Measurements from ENCODE around the gene ARID3B. TPM values are rescaled to one million over a fixed set of nuclear protein-coding genes. Genes with fewer than 3 reads are reported as not detected.

Gene ARID3B
- total and polyA plus RNA-seq, 2 of the 13 experiments (the other 11 are each of a cell fraction or from before 2014, with no cell fraction given) = 5.3 to 12.8 TPM

- no TSS peak for BruUV-seq (replicated peaks)
- Histone ChIP-seq H4K20me1 (ENCODE audit: insufficient read depth, low read length) (peaks cover 20% of the 10 kb centered on the region), H3K4me1 (ENCODE audit: insufficient read depth, low read length) (peaks cover 27% of the 10 kb centered on the region), H3K79me2 (ENCODE audit: insufficient read depth, low read length) (peaks cover 26% of the 10 kb centered on the region), H3K9me3 (ENCODE audit: low read length) (no peaks in the 10 kb centered on the region), H3K4me2 (ENCODE audit: low read depth, low read length) (peak overlapping the region; percentile 85), H3K36me3 (replicated peaks in 1 of 2; ENCODE audit: control insufficient read depth in 1 of 2, insufficient read depth in 2 of 2, low read length in 2 of 2) (no peaks in the 10 kb centered on the region), H3K4me3 (replicated peaks in 1 of 3; ENCODE audit: insufficient read depth in 1 of 3, low read depth in 2 of 3, low read length in 3 of 3) (0 out of 6 replicates have a peak overlapping the region, but pooled peaks of 1 of the 3 experiments have one; percentile 100), H2AFZ (ENCODE audit: low read length) (no peak overlapping the region), H3K27ac (ENCODE audit: extremely low read length, insufficient read depth, low read length) (no peak overlapping the region), H3K27me3 (ENCODE audit: control insufficient read depth in 1 of 2, insufficient read depth in 2 of 2, low read length in 2 of 2) (peaks cover 4 to 44% of the 10 kb centered on the region in 2 experiments; a peak in 4 of 5 replicates), H3K9ac (ENCODE audit: insufficient read depth, low read depth, low read length) (no peak overlapping the region)
- FAIRE-seq = no peak
- ChIA-PET POLR2A (interaction anchor here (0.8 to 6.9 kb wide), 5 partner anchors 10 to 225 kb away, joined by 3 to 52 read pairs (median 6); partner anchors contain the start of gene ARID3B), CTCF (ENCODE audit: low intra/inter-chr PET ratio, low total read pairs) (no interaction called here)
- no peak for ATAC-seq
- DNase-seq (ENCODE audit: low spot score) = no peak
- TF ChIP-seq EED (CRISPR knock-in tag; IDR thresholded peaks at IDR 0.05) (0 out of 2 replicates have a peak, but pooled peaks have one; percentile 37), GTF2F1 (IDR thresholded peaks at IDR 0.05; ENCODE audit: low read length) (no peak), ZNF775 (CRISPR knock-in tag; IDR thresholded peaks at IDR 0.05; ENCODE audit: borderline replicate concordance) (no peak), ZNF883 (CRISPR knock-in tag; IDR thresholded peaks at IDR 0.05; ENCODE audit: not compliant biosample characterization) (peak; percentile 37), ZBTB8A (CRISPR knock-in tag; IDR thresholded peaks at IDR 0.05; ENCODE audit: borderline replicate concordance, low read depth) (no peak), MAFK (conservative IDR thresholded peaks at IDR 0.05 in 1 of 2, IDR thresholded peaks at IDR 0.05 in 1 of 2; ENCODE audit: low read length in 2 of 2) (no peak), GPBP1L1 (CRISPR knock-in tag; IDR thresholded peaks at IDR 0.05) (no peak), ZNF574 (CRISPR knock-in tag; IDR thresholded peaks at IDR 0.05) (no peak)
- WGBS (ENCODE audit: low lambda C conversion rate) = 61% methylated on average over 2 of the region's 6 CpGs
- intact Hi-C loops (cut with micrococcal nuclease; ENCODE audit: unreplicated experiment) (no loop called here), in situ Hi-C loops (cut with HindIII; ENCODE audit: extremely low pct_ligation_motif_present, low pct_unique_long_range_greater_than_20kb) (no loop called here)
These were observed 72.3 kb downstream of the ARID3B start for GRCh38 chr15:74613089-74613952.

All from HepG2 (cell line).